Cerebellar cortex (tissue), 1 donor: ENCODE data around the gene DDX52.
A peak's percentile ranks its signal among the peaks of the same experiment; 100 is the strongest.
"Not testable (repeated sequence)": the region's sequence is repeated elsewhere in the genome, so short reads cannot be mapped to it uniquely, and the experiment has no call there.

Experiments used
- DNase-seq: peaks from one replicate; pipeline ENCODE4 v3.0.0-alpha.2; 2015; ENCODE audit warnings: low spot score

Gene DDX52, protein sequence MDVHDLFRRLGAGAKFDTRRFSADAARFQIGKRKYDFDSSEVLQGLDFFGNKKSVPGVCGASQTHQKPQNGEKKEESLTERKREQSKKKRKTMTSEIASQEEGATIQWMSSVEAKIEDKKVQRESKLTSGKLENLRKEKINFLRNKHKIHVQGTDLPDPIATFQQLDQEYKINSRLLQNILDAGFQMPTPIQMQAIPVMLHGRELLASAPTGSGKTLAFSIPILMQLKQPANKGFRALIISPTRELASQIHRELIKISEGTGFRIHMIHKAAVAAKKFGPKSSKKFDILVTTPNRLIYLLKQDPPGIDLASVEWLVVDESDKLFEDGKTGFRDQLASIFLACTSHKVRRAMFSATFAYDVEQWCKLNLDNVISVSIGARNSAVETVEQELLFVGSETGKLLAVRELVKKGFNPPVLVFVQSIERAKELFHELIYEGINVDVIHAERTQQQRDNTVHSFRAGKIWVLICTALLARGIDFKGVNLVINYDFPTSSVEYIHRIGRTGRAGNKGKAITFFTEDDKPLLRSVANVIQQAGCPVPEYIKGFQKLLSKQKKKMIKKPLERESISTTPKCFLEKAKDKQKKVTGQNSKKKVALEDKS

DNA sequence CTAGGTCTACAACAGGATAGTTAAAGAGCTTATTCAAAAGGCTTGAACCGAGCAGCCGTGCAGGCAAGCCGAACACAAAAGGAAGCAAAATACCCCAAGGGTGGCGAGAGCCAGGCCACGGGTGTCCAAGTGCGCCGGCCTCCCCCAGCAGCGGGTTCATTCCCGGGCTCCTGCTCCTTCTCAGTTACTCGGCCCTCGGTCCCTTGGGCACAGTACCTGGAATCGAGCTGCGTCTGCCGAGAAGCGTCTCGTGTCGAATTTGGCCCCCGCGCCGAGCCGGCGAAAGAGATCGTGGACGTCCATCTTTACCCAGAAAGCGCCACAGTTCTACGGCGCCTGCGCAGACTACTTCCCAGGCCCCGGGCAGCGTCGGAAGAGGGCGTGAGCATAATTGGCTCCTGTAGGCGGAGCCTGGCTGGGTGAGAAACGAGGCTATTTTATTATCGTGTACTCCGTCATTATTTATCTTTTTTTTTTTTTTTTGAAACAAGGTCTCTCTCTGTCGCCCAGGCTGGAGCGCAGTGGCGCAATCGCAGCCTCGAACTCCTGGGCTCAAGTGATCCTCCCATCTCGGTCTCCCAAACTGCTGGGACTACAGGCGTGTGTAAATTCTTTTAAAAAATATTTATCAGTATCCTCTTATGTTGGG is at the start of gene DDX52:
DDX52 (minus strand) TSS at position 329 of the 649 bp plus-strand sequence; CDS start at position 303, 26 bp downstream.
- DNase-seq = peak; percentile 93

DNA sequence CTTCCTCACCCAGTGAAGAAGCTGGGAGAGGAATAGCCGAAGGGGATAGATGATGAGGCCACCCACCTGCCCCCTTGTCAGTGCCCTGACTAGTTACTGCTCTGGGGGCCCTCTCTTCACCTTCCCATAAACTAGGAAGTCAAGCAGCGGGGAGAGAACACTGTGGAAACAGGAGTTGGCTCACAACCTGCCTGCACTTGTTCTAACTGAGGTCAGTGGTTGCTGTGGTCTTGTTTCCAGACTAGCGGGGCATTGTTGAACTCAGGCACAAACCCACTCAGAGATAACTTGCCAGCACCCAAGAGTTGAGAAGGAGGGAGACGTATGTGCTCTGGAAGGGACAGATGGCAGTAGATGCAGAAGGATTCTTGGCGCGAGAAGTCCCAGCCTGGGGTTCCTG is 48.6 kb upstream of the DDX52 start:
- DNase-seq = no peak

DNA sequence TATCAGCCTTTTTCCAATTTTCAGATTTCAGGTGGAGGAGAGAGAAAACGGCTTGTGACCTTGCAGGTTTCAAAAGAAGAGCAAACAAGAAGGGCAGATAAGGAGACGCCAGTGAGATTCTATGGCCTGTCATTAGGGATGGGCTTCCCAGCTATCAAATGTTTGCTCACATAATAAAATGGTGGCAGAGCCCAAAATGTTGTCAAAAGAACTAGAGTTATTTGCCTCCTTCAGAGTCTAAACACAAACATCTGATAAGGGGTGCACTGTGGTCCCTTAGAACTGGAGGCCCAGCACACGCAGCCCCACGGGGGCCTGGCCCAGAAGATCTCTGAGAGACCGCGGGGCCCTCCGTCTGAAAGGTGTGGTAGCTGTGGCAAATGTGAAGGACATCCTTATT is 46.1 kb upstream of the DDX52 start:
- no peak for DNase-seq

DNA sequence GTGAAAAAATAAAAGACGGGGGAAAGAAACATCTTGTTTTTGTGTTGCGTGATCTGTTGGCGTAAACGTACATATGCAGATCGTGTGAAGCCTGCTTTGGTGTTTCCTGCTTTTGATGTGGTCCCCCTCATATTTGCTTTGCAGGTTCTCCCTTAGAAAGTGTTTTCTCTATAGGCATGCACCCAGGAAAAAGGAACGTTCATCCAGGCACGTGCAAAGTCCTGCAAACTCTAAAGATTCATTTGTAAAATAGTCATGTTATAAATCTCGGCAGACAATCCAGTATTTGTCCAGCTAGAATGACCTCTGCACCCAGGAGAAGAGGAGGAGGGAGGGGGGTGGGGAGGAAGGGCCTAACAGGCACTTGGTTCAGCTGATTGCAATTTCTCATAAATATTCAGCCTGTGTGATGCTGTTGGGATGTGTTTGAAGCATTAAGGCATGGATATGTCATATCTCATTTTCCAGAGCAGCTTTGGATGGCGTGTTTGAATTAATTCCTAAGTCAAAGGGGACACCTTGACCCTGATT is 40.3 kb upstream of the DDX52 start:
- no peak for DNase-seq

DNA sequence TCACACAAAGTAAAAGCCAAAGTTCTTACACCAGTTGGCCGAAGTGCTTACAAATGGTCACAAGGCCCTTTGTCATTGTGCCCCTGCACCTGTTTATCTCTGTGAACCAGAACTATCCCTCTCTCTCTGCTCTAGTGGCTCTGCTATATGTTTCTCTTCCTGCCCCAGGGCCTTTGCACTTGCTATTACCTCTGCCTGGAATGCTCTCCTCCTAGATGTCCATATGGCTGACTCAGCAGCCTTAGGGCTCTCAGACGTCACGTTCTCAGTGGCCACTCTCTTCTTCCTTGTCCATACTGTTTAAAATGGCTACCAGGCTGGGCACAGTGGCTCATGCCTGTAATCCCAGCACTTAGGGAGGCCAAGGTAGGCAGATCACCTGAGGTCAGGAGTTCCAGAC is 38.8 kb upstream of the DDX52 start:
- DNase-seq = no peak

DNA sequence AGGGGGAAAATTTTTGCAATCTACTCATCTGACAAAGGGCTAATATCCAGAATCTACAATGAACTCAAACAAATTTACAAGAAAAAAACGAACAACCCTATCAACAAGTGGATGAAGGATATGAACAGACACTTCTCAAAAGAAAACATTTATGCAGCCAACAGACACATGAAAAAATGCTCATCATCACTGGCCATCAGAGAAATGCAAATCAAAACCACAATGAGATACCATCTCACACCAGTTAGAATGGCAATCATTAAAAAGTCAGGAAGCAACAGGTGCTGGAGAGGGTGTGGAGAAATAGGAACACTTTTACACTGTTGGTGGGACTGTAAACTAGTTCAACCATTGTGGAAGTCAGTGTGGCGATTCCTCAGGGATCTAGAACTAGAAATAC is 36.7 kb upstream of the DDX52 start:
- DNase-seq = not testable (repeated sequence)

DNA sequence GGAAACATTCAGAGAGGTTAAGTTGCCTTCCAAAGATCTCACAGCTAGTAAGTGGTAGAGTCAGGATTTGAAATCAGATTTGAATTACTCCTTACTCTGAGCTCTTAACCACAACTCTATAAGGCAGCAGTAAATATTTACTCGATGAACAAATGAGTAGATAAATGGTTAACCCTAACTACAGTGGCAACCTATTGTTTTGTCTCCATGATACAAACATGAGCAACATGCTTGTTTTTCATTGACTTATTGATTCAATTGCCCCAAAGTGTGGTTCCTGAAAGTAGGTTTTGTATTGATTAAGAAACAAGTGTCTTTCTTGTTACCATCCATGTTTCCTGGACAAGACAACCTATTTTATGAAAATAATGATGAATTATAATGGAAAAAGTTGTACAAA is 34.8 kb upstream of the DDX52 start:
- DNase-seq = no peak

DNA sequence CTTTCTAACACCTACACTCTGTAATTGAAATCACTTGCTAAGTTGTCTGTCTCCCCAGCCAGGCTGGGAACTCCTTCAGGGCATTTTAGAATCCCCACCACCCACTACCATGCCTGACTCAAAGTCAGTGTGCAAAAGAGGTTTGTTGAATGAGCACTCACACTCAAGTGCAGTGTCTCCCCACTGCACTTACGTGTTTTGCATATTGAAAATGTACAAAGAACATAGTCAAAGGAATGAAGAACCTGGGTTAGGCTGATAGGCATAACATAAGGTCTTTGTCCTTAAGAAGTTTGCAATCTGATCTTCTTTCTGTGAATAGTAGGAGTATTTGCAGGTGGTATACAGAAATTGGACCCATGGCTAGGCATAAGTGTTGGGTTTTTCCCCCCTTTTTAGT is 33.8 kb upstream of the DDX52 start:
- DNase-seq = no peak

DNA sequence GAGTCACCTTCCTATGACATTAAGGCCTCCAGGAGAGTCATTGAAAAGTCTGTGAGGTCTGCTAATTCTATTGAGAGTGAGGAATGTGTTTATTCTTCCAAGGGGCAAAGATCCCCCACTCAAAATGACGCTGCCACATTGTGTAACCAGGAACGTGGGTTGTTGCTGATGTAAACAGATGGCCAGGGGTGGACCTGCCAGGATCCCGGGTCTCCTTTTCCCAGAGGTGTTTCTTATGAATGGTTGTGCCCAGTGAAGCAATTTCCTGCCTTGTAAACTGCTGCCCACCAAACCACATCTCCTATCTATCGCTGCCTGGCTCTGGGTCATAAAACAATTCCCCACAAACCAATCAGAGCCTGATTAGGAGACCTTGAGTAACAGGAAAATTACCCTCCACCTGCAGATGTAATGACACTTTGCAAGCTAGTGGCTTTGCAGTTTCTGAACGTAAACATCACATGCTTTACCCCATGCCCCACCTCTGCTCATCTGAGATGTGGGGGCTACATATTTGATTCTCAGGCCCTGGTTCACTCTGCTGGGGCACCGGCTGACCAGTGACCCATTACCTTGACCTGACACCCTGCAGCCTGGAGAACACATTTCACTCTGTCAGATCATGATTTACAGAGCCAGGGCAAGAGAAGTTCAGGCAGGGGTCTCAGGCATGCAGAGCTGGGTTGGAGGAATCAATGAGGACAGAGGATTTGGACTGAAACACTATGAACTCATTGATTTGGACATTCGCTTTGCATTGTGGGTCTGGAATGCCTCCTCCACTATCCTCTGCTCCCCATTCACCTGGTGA is 33.1 kb upstream of the DDX52 start:
- no peak for DNase-seq

DNA sequence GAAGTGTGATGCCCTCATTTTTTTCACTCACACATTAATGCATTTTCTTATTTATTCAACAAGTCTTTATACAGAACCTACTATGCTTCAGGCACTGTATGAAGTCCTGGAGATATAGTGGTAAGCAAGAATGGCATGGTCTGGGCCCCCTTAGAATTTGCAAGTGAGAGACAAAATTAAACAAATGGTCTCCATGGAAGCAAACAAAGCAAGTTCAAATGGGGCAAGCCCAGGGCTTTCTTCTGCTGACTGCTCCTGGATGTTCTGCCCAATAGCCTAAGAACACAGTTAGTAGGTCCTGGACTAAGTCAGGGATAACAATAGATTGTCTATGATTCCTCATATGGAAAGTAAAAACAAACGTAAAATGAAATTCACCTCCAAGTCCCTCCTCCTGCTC is 31.3 kb upstream of the DDX52 start:
- no peak for DNase-seq

DNA sequence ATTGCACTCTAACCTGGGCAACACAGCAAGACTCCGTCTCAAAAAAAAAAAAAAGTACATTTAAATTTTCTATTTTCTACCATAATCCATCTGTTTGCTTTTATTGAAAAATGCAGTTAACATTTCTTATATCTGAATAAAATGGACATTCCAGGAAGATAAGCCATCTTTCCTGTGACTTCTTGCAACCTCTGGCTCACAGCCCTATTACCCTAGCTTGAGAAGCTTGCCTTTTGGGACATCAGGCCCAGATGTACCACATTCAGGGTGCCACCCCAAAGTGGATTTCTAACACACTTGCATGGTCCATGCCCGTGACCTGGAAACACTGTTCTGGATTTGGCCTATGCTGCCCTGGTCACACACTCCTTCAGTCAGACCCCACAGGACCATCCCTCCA is 30.1 kb upstream of the DDX52 start:
- no peak for DNase-seq

DNA sequence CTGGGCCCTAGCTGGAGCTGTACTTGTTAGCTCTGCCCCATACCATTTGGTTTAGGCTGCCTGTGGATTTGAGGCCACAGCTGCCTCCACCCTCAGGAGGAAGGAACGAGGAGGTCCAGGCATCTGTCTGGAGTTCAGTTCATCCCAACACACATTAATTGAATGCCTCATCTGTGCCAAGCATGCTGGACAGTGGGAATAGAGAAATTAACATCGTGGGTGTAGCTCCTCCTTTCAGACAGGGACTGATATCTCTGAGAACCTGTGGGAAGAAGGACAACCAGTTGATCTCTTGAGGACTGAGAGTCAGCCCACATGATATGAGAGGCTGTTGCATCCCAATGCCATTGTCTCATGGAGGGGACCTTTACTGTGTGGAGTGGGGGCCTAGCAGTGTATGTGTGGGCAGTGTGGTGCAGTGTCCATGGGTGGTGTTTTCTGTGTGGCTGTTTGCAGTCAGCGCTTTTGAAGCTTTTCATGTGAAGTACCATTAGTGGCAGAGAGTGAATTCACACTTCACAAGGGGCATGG is 29.4 kb upstream of the DDX52 start:
- no peak for DNase-seq

DNA sequence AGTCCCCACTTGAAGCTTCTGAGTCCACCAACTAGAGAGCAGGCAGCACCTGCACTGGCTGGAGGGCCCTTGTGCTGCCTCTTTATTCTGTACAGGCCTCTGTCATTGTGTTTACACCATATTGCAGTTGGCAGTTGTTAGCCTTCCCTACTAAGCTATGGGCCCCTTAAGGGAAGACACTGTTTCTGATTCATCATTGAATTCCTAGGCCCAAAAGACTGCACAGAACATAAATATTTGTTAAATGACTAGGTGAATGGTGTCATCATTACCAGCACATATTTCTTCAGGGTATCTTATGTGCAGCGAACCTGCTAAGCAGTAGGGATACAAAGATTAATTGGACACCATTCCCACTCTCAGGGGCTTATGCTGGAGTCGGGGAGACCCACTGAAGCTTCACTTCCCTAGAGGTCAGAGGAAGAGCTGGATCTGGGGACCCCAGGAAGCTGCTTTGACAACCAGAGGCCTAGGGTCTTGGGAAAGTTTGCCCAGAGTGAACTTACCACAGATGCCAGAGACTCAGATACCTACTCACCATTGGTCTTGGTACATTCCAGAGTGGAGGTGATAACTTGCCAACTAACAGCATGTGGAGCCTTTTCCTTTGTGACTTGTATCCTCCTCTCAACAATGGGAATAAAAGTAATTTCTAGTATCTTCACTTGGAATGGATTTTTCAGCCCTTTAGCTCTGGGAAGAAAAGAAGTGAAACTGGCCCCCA is 28.7 kb upstream of the DDX52 start:
- no peak for DNase-seq

DNA sequence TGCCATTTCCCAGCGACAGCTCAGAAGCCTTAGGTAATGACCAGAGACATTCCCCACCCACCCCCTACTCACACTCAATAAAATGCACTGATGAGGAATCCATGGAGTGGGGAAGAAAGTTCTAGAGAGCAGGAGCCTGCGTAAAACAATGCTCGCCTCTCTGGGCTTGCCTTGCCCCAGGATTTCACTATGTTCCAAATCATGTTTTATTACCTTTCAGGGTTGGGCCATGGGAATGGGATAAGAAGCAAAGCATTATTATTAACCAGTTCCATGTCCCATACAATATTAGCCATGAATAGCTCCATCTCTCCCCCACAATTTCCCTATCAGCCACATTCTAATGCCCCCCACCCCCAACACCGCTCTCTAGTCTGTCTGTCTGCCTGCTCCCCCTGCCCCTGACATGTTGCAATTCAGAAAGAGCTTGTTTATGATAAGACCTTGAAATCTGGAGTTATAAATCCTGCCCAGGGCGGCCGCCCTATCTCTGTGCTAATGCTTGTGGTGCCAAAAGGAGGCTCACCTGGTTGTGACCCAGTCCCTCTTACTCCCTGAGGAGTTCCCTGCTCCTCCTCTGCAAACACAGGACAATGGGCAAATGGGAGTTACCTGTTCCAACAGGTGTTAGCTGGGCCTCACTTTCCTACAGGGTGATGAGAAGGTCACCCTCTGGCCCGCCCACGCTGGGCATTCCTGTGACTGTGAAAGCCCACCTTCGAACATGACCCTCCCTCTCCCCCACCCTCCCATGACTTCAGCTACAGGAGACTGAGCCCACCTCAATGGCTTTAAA is 28.0 kb upstream of the DDX52 start:
- no peak for DNase-seq

DNA sequence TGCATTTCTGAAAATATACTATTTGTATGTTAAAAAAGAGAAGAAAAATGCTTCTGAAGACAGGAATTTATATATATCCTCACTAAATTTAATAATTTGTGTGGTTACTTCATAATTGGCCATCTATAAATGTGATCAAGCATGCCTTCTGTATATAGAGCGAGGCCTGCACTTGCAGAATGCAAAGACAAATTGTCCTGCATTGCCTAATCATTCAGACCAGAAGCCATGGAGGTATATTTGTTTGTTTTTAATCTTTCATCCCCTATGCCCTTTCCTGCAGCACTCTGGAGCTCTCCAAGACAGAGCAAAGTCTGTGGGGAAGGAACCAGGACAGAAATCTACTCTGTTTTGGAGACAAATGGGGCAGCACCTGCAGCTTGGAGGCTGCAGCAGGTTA is 23.8 kb upstream of the DDX52 start:
- DNase-seq = no peak

DNA sequence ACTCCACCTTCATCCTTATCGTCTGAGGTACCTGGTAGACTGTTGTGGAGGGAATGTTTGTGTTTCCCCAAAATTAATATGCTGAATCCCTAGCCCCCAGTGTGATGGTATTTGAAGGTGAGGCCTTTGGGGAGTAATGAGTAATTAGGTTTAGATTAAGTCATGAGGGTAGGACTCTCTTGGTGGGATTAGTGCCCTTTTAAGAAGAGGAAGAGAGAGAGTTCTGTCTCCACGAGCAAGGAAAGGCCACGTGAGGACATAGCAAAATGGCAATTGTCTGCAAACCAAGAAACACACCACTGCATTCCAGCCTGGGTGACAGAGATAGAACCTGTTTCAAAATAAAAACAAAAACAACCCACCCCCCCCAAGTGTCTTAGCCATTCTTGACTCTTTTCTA is 21.0 kb upstream of the DDX52 start:
- no peak for DNase-seq

DNA sequence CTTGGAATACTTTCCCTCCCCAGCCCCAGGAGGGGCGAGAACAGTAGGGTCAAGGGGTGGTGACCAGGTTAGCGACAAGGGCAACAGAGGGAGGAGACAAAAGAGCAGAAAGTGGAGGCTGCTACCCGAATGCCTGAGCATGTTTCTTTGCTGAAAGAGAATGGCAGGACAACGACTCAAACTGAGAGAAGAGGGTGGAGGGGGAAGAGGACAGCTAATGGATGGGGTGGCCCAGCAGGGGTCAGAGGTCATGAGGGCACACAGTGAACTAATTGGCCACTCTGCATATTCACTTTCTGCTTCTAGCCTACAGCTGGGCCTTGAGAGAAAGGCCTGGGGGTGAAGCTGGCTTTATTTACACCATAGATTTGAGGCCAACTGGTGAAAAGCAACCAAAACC is 19.1 kb upstream of the DDX52 start:
- DNase-seq = no peak

DNA sequence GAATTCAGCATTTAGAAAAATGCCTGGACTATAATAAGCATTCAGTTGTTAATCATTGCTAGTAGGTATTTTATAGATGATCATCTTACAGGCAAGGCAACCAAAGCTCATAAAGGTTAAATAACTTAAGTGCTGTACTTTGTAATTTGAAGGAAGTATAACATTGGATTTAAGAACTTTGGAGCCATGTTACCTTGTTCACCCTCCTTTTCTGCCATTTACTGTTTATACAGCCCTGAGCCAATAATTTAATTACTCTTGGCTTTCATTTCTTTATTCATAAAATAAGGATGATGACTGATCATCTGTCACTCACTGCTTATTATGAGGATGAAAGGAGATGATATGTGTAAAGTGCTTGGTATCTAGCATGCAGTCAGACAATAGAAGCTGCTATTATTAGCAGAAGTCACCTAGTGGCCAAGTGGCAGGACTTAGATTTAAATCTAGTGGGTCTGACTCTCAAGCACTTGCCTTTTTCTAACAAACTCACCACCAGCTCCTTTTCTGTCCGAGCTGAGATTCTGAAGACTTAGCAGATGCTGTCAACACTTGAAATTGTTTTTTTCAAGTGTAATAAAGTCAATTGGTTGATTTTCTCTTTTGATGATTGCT is 18.3 kb upstream of the DDX52 start:
- no peak for DNase-seq

DNA sequence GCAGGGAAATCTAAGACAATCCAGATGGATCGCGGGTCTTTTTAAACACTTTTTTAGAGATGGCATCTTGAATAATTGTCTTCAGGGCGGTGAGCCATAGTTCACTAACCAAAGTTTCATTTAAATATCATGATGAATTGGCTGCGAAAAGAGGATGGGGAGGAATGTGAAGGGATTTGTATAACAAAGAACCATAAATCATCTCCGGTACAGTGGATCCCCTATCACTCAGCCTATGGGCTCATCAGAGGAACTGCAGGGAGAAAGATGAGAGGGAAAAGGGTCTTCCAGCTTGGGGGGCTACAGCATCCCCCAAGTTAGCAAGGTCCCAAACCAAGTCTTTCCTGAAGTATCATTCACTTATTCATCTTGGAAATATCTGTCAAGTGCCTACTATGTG is 16.7 kb upstream of the DDX52 start:
- no peak for DNase-seq

DNA sequence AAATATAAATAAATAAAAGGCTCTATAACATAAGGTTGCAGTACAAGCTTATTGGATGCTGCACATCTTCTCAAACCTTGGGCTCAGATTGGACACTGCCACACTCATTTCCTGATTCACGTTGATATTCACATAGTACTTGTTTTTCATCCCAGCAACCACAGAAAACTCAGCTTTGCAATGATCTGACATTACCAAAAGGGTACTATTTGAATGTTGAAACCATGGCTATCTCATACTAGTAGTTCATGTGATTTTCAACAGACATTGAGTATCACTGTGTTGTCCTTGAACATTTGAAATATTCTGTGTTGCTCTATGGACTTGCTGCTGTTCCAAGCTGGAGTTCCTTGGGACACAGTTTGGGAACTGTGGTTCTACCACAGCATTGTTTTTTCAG is 14.0 kb upstream of the DDX52 start:
- DNase-seq = no peak
